ENCODE data around the gene PITPNC1.
"Not testable (repeated sequence)": the region's sequence is repeated elsewhere in the genome, so short reads cannot be mapped to it uniquely, and the experiment has no call there.

PITPNC1 gene

DNA sequence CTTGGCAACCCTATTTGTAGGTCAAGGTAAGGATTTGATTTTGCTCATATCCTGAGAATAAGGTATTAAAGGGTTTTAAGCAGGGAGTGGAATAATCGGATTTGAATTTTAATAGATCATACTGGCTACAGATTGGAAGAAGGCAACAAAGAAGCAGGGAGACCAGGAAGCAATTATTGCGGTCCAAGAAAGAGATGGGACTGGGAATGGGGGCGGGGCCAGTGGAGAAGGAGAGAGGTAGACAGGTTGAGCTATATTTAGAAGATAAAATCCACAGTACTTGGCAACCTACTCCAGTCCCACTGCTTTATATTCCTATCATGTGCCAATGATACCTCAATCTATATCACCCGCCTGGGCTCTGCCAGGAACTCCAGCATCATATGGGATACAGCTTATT lies 334.8 kb downstream of the PITPNC1 start:
- DNase-seq (ENCODE audit: low read depth in 2 of 2, low spot score in 1 of 2): no peak

DNA sequence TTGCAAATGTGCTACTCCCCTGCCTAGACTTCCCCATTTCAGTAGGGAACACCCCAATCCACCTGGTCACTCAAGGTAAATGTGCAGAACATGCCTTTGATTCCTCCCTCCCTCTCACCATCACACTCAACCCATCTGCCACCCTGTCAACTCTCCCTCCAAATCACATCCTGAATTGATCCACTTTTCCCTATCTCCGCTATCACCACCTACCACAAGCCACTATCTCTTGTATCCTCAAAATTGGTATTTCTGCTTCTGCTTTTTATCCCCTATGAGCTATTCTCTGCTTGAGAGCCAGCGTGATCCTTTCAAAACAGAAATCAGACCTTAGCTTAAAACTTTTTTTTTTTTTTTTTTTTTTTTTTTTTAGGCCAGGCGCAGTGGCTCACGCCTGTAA lies 335.3 kb downstream of the PITPNC1 start:
- no peak for DNase-seq (ENCODE audit: low read depth in 2 of 2, low spot score in 1 of 2)

DNA sequence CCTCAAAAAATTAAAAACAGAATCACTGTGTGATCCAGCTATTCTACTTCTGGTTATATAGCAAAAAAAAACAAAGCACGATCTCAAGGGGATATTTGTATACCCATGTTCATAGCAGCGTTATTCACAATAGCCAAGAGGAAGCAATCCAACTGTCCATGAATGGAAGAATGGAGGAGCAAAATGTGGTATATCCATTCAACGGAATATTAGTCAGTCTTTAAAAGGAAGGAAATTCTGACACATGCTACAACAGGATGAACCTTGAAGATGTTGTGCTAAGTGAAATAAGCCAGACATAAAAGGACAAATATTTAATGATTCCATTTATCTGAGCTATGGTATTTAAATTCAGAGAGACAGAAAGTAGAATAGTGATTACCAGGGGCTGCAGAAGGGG lies 336.1 kb downstream of the PITPNC1 start:
- no peak for DNase-seq (ENCODE audit: low read depth in 2 of 2, low spot score in 1 of 2)

DNA sequence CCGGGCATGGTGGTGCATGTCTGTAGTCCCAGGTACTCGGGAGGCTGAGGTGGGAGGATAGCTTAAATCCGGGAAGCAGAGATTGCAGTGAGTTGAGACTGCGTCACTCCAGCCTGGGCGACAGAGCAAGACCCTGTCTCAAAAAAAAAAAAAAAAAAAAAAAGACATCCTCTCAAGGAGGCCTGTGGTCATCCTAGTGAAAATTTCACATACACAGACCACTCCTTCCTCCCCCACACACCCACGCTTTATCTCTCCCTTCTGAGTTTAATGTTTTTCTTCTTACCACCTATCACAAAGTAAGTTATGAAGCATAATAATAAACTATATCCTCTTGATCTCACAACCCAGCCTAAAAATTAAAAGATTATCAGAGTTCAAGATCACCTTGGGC lies 339.3 kb downstream of the PITPNC1 start:
- DNase-seq (ENCODE audit: low read depth in 2 of 2, low spot score in 1 of 2): no peak

DNA sequence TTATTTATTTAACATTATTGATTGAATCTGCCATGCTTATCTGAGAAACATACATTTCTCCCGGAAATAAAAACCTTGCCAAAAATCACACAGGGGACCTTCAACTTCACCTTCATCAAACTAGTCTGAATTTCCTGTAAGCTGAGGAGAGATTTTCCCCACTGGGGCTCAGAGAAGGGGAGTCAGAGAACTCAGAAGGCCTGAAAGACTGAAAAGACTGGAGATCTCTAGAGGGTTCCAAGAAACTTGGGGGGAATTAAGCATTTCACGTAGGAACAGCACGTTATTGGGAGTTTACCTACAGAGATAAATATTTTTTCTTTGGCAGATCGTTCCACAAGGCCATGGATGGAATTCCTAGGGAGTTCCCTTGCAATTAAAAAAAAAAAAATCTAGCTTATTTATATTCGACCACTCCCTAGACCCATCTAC lies 340.1 kb downstream of the PITPNC1 start:
- no peak for DNase-seq (ENCODE audit: low read depth in 2 of 2, low spot score in 1 of 2)

DNA sequence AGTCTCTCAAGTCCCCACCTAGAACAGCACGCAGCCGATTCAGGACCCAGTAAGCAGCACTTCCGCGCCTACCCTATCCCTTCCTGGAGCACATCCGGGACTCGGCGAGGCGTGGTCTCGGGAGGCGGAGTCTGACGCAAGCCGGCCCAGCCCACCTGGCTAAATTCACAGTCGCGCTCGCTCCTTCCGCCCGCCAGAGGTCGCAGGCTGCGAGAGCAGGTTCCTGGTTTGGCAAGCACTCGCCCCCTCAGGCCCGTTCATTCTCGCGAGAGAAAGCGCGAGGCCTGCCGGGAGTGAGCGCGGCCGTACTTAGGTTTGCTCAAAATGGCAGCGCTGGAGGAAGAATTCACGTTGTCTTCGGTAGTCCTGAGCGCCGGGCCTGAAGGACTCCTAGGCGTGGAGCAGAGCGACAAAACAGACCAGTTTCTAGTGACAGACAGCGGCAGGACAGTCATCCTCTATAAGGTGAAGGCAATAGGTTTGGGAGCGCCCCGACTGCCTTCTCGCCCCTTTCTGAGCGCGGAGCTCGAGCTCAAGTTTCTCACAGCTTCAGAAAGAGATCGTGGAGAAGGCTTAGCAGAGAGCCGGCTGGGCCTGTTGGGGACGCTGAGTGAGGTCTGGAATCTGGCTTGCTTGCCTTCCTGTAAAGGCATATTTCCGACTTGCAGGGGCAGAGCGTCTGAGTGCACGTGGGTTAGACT lies 340.7 kb downstream of the PITPNC1 start, which contains the start of gene NOL11:
Gene NOL11, plus strand, starts transcription at position 313 of the 701 bp plus-strand sequence. Its CDS starts 12 bp downstream, at position 325.
- peak; percentile 99 for DNase-seq (ENCODE audit: low read depth in 2 of 2, low spot score in 1 of 2)

DNA sequence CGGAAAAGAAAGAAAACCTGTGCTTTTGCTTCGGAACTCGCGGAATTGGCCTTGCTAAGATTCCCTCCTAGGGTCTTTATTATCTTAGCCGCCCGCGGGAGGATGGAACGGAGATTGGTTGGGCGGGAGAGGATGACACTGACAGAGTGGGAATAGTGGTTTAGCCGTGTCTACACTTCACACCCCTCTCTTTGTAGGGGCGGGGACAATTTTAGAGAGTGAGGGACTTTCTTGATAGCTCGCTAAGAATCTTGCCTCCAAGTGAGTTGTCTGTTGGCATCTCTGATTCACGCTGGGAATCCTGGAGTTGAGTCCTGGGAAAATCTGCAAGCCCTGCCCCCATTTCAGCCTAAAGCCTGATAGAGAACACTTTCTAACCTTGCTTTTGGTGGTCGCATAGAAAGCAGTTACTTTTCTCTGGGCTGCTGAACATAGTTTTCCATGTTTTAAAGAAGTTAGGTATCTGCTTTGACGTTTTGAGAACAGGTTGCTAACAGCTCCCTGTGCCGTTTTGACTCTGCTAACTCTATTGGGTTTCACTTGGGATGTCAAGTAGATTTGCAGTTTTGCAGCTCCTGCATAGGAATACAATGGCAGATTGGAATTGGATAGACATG lies 341.4 kb downstream of the PITPNC1 start:
- DNase-seq (ENCODE audit: low read depth in 2 of 2, low spot score in 1 of 2): peak; percentile 2 to 6

DNA sequence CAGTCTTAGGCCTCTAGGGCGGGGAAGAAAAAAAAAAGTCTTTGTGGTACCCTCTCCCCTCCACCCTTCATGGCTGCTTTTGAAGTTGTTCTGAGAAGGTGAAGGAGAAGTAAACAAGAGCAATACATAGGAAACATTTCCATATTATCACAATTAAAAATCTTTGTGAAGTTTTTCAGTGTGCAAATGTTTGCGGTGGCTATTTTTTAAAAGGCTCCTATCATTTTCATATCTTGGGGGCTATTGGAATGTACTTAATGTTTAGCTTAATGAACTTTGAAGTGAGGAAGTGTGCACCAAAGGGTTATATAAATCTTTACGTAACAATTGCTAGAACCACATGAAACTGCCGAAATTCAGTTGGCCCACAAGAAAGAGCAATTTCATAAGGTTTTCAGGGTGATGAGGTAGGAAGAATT lies 348.3 kb downstream of the PITPNC1 start:
- no peak for DNase-seq (ENCODE audit: low read depth in 2 of 2, low spot score in 1 of 2)

DNA sequence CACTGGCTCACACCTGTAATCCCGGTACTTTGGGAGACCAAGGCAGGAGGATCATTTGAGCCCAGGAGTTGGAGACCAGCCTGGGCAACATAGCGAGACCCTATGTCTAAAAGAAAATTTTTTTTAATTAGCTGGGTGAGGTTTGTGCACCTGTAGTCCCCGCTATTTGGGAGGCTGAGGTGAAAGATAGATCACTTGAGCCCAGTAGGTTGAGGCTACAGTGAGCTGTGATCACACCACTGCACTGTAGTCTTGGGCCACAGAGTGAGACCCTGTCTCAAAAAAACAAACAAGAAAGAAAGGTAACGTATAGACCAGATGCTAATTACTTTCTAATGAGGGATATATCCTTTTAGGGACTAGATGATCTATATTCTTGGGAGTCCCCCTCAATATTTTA lies 348.7 kb downstream of the PITPNC1 start:
- DNase-seq (ENCODE audit: low read depth in 2 of 2, low spot score in 1 of 2): no peak

DNA sequence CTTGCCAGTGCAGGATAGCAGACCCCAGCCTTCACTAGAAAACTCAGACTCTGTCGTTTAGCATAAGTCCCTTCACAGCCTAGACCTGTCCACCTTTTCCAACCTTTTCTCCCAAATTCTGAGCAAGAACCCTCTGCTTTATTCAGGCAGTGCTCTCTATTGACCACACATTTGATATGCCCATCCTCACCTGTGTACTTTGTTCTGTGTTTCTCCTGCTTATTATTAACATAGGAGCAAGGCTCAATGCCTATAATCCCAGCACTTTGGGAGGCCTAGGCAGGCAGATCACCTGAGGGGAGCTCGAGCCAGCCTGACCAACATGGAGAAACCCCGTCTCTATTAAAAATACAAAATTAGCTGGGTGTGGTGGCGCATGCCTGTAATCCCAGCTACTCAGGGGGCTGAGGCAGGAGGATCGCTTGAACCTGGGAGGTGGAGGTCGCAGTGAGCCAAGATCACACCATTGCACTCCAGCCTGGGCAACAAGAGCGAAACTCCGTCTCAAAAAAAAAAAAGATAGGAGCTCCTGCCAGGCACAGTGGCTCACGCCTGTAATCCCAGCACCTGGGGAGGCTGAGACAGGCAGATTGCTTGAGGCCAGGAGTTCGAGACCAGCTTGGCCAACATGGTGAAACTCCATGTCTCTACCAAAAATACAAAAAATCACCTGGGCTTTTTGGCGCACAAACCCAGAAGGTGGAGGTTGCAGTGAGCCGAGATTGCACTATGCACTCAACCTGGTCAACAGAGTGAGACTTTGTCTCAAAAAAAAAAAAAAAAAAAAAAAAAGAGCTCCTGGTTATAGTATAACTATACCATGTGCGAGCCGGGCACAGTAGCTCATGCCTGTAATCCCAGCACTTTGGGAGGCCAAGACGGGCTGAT lies 350.3 kb downstream of the PITPNC1 start:
- DNase-seq (ENCODE audit: low read depth in 2 of 2, low spot score in 1 of 2): not testable (repeated sequence)

DNA sequence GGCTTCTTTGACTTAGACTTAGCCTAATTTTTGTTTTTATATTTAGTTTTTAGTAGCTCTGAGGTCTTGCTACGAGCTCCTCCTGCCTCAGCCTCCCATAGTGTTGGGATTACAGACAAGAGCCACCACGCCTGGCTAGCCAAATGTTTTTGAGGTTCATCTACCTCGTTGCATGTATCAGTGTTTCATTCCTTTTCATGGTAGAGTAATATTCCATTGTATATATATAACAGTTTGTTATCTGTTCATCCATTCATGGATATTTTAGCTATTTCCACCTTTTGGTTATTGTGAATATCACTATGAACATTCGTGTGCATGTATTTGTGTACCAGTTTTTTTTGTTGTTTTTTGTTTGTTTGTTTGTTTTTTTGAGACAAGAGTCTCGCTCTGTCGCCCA lies 352.8 kb downstream of the PITPNC1 start:
- DNase-seq (ENCODE audit: low read depth in 2 of 2, low spot score in 1 of 2): no peak

DNA sequence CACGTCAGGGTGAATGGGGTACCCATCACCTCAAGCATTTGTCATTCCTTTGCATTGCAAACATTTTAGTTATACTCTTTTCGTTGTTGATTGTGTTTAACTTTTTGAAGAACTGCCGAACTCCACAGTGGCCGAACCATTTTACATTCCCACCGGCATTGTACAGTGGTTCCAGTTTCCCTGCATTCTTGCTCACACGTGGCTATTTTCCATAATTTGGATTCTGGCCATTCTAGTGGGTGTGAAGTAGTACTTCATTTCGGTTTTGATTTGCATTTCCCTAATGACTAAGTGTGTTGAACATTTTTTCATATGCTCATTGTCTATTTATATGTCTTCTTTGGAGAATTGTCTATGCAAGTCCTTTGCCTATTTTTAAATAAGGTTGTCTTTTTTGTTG lies 353.6 kb downstream of the PITPNC1 start:
- no peak for DNase-seq (ENCODE audit: low read depth in 2 of 2, low spot score in 1 of 2)

DNA sequence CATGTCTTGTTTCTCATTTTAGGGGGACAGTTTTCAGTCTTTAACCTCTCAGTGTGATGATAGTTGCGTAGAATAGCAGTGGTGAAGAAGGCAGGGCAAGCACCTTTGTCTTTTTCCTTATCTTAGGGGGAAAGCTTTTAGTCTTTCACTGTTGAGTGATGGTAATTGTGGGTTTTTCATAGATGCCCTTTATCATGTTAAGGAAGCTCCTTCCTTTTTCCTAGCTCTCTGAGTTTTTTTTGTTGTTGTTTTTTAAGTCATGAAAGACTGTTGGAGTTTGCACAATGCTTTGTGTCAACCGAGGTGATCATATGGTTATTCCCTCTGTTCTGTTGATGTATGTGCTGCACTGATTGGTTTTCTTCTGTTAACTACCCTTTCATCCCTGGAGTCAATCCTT lies 356.4 kb downstream of the PITPNC1 start:
- DNase-seq (ENCODE audit: low read depth in 2 of 2, low spot score in 1 of 2): no peak

DNA sequence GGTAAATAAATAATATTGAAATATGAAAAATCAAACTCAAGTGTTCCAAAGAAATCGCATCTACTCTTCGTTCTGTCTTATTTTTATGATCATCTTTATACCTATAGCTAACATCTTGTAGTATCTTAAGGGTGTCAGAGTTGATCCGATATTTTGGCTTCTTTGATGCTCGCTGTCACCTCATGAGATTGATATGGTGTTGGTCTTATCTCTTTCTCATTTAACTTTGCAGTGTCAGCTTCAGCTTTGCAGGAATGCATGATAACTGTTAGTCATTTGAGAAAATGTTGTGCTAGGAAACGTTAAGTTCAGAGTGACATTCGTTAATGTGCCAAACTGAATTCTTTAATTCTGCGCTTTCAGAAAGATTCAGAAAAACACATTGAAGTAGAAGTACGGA lies 360.1 kb downstream of the PITPNC1 start:
- DNase-seq (ENCODE audit: low read depth in 2 of 2, low spot score in 1 of 2): no peak

DNA sequence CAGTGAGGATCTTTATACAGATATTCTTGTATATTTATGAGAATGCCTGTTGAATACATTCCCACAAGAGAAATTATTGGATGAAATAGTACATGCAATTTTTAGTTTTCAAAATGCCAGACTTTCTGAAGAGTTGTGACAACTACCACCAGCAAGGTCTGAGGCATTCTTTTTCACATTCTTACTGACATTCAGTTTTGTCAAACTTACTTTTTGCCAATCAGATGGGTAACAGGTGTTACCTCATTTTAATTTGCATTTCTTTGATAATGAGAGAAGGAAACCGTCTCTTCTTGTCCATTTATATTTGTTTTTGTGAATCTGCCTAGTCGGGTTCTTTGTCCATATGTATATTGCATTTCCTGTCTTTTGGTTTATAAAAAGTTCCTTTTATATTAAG lies 364.9 kb downstream of the PITPNC1 start:
- DNase-seq (ENCODE audit: low read depth in 2 of 2, low spot score in 1 of 2): no peak

Data from stimulated activated CD8-positive, alpha-beta memory T cell treated with anti-CD3 and anti-CD28 coated beads, Interleukin-4, amount 100 ng/mL, for 4 hours (primary cell).